ENCODE measurements around the gene DIPK2A. TPM values are rescaled to one million over a fixed set of nuclear protein-coding genes. Genes with fewer than 3 reads are reported as not detected.

Gene DIPK2A
- polyA plus RNA-seq, 1 donor from 2014 or later: 9.7 TPM

- Histone ChIP-seq H3K4me2 (ENCODE audit: low read length) (no peak overlapping the region), H3K79me2 (replicated peaks; ENCODE audit: insufficient read depth, low read length) (no peaks in the 10 kb centered on the region), H3K27me3 (ENCODE audit: insufficient read depth, low read depth, low read length) (no peaks in the 10 kb centered on the region), H3K9me2 (ENCODE audit: insufficient read depth, low read length) (no peaks in the 10 kb centered on the region), H3F3A (ENCODE audit: insufficient read depth, low read length, poor library complexity, severe bottlenecking) (no peaks in the 10 kb centered on the region), H3K4me3 (ENCODE audit: low read length) (no peak overlapping the region), H2AFZ (ENCODE audit: low read depth, low read length) (no peak overlapping the region), H3K9me3 (ENCODE audit: low read length) (no peaks in the 10 kb centered on the region), H4K20me1 (ENCODE audit: insufficient read depth) (no peaks in the 10 kb centered on the region), H3K9ac (ENCODE audit: low read length) (no peak overlapping the region), H3K27ac (ENCODE audit: low read length) (no peak overlapping the region), H3K36me3 (ENCODE audit: insufficient read depth, low read length) (no peaks in the 10 kb centered on the region)
- TF ChIP-seq REST (IDR thresholded peaks at IDR 0.05; ENCODE audit: borderline replicate concordance): no peak
- TF ChIP-seq MXI1 (conservative IDR thresholded peaks at IDR 0.05; ENCODE audit: poor library complexity, severe bottlenecking): no peak
- no peak for TF ChIP-seq RAD21 (conservative IDR thresholded peaks at IDR 0.05)
- no peak for TF ChIP-seq EP300 (conservative IDR thresholded peaks at IDR 0.05; ENCODE audit: poor library complexity, severe bottlenecking)
Observed at GRCh38 chr3:143928056-143928455, 43.6 kb upstream of the DIPK2A start.

GRCh38 chr3:143928541-143929255 is 42.9 kb upstream of the DIPK2A start:
- Histone ChIP-seq H3K4me3 (ENCODE audit: low read length) (no peak overlapping the region), H4K20me1 (ENCODE audit: insufficient read depth) (no peaks in the 10 kb centered on the region), H3K9ac (ENCODE audit: low read length) (no peak overlapping the region), H3K27ac (ENCODE audit: low read length) (no peak overlapping the region), H3K9me2 (ENCODE audit: insufficient read depth, low read length) (no peaks in the 10 kb centered on the region), H3K9me3 (ENCODE audit: low read length) (no peaks in the 10 kb centered on the region), H3K36me3 (ENCODE audit: insufficient read depth, low read length) (no peaks in the 10 kb centered on the region), H2AFZ (ENCODE audit: low read depth, low read length) (no peak overlapping the region), H3K79me2 (replicated peaks; ENCODE audit: insufficient read depth, low read length) (no peaks in the 10 kb centered on the region), H3F3A (ENCODE audit: insufficient read depth, low read length, poor library complexity, severe bottlenecking) (no peaks in the 10 kb centered on the region), H3K4me2 (ENCODE audit: low read length) (no peak overlapping the region), H3K27me3 (ENCODE audit: insufficient read depth, low read depth, low read length) (no peaks in the 10 kb centered on the region)
- TF ChIP-seq POLR2AphosphoS5 (IDR thresholded peaks at IDR 0.05): no peak

- Histone ChIP-seq H3F3A (ENCODE audit: insufficient read depth, low read length, poor library complexity, severe bottlenecking) (no peaks in the 10 kb centered on the region), H3K9ac (ENCODE audit: low read length) (no peak overlapping the region), H2AFZ (ENCODE audit: low read depth, low read length) (no peak overlapping the region), H3K9me2 (ENCODE audit: insufficient read depth, low read length) (no peaks in the 10 kb centered on the region), H3K36me3 (ENCODE audit: insufficient read depth, low read length) (no peaks in the 10 kb centered on the region), H3K4me2 (ENCODE audit: low read length) (no peak overlapping the region), H3K27me3 (ENCODE audit: insufficient read depth, low read depth, low read length) (no peaks in the 10 kb centered on the region), H3K79me2 (replicated peaks; ENCODE audit: insufficient read depth, low read length) (no peaks in the 10 kb centered on the region), H4K20me1 (ENCODE audit: insufficient read depth) (no peaks in the 10 kb centered on the region), H3K27ac (ENCODE audit: low read length) (no peak overlapping the region), H3K4me3 (ENCODE audit: low read length) (no peak overlapping the region), H3K9me3 (ENCODE audit: low read length) (no peaks in the 10 kb centered on the region)
- no peak for TF ChIP-seq EP300 (conservative IDR thresholded peaks at IDR 0.05; ENCODE audit: poor library complexity, severe bottlenecking)
- TF ChIP-seq TAF1 (IDR thresholded peaks at IDR 0.05; ENCODE audit: low read depth): no peak
- no peak for TF ChIP-seq EZH2 (IDR thresholded peaks at IDR 0.05; ENCODE audit: borderline replicate concordance, insufficient read depth, low read length, poor library complexity, severe bottlenecking)
- TF ChIP-seq SMC3 (conservative IDR thresholded peaks at IDR 0.05; ENCODE audit: poor library complexity): no peak
- TF ChIP-seq REST (IDR thresholded peaks at IDR 0.05; ENCODE audit: borderline replicate concordance): no peak
- TF ChIP-seq RAD21 (conservative IDR thresholded peaks at IDR 0.05): no peak
- no peak for TF ChIP-seq POLR2AphosphoS5 (IDR thresholded peaks at IDR 0.05)
Observed at GRCh38 chr3:143934791-143935190, 36.8 kb upstream of the DIPK2A start.

Data from neural cell (in vitro differentiated cells).